Measurements from ENCODE around the gene CCDC7. TPM values are rescaled to one million over a fixed set of nuclear protein-coding genes. Genes with fewer than 3 reads are reported as not detected.
"Not testable (repeated sequence)": the region's sequence is repeated elsewhere in the genome, so short reads cannot be mapped to it uniquely, and the experiment has no call there.

Gene CCDC7
- total and polyA plus RNA-seq, 2 donors, result 2.7 to 31.0 TPM

GRCh38 chr10:32687546-32687945 is 241.6 kb downstream of the CCDC7 start:
- Histone ChIP-seq H3K9me3 (ENCODE audit: control insufficient read depth in 2 of 2, insufficient read depth in 1 of 2, low read length in 1 of 2) (peaks cover 0 to 9% of the 10 kb centered on the region in 2 donors), H3K4me1 (ENCODE audit: control insufficient read depth in 2 of 2, insufficient read depth in 2 of 2, low read length in 2 of 2) (no peaks in the 10 kb centered on the region), H3K27me3 (ENCODE audit: control insufficient read depth in 2 of 2, insufficient read depth in 1 of 2, low read length in 1 of 2) (no peaks in the 10 kb centered on the region), H3K4me3 (ENCODE audit: low read length in 2 of 2) (no peak overlapping the region), H3K36me3 (ENCODE audit: control insufficient read depth in 2 of 2, insufficient read depth in 2 of 2, low read length in 1 of 2) (no peaks in the 10 kb centered on the region), H3K27ac (ENCODE audit: low read depth in 1 of 2, low read length in 1 of 2) (no peak overlapping the region)
- 88% methylated on average over 2 of the region's 2 CpGs for WGBS
- no peak for DNase-seq (ENCODE audit: low read depth in 6 of 9, low spot score in 9 of 9)

- Histone ChIP-seq H3K36me3 (ENCODE audit: control insufficient read depth in 2 of 2, insufficient read depth in 2 of 2, low read length in 1 of 2) (no peaks in the 10 kb centered on the region), H3K9me3 (ENCODE audit: control insufficient read depth in 2 of 2, insufficient read depth in 1 of 2, low read length in 1 of 2) (peaks cover under 1 to 2% of the 10 kb centered on the region in 2 donors), H3K4me1 (ENCODE audit: control insufficient read depth in 2 of 2, insufficient read depth in 2 of 2, low read length in 2 of 2) (no peaks in the 10 kb centered on the region), H3K4me3 (ENCODE audit: low read length in 2 of 2) (no peak overlapping the region), H3K27me3 (ENCODE audit: control insufficient read depth in 2 of 2, insufficient read depth in 1 of 2, low read length in 1 of 2) (no peaks in the 10 kb centered on the region), H3K27ac (ENCODE audit: low read depth in 1 of 2, low read length in 1 of 2) (no peak overlapping the region)
- WGBS, result 96% methylated on average over 1 of the region's 1 CpG
- DNase-seq (ENCODE audit: low read depth in 6 of 9, low spot score in 9 of 9), result no peak
Measured at GRCh38 chr10:32692174-32692573, 246.2 kb downstream of the CCDC7 start.

- 95% methylated on average over 4 of the region's 4 CpGs for WGBS
- H3K4me1 ChIP-seq (ENCODE audit: control insufficient read depth in 2 of 2, insufficient read depth in 2 of 2, low read length in 2 of 2), result no peaks in the 10 kb centered on the region
- H3K36me3 ChIP-seq (ENCODE audit: control insufficient read depth in 2 of 2, insufficient read depth in 2 of 2, low read length in 1 of 2), result no peaks in the 10 kb centered on the region
- H3K9me3 ChIP-seq (ENCODE audit: control insufficient read depth in 2 of 2, insufficient read depth in 1 of 2, low read length in 1 of 2), result peaks cover 2 to 6% of the 10 kb centered on the region in 2 donors
- no peak overlapping the region for H3K4me3 ChIP-seq (ENCODE audit: low read length in 2 of 2)
- no peak overlapping the region for H3K27ac ChIP-seq (ENCODE audit: low read depth in 1 of 2, low read length in 1 of 2)
- H3K27me3 ChIP-seq (ENCODE audit: control insufficient read depth in 2 of 2, insufficient read depth in 1 of 2, low read length in 1 of 2), result no peaks in the 10 kb centered on the region
- no peak for DNase-seq (ENCODE audit: low read depth in 6 of 9, low spot score in 9 of 9)
Measured at GRCh38 chr10:32693441-32693979, 247.6 kb downstream of the CCDC7 start.

GRCh38 chr10:32699683-32700082 is 253.7 kb downstream of the CCDC7 start:
- H3K27me3 ChIP-seq (ENCODE audit: control insufficient read depth in 2 of 2, insufficient read depth in 1 of 2, low read length in 1 of 2); H3K9me3 ChIP-seq (ENCODE audit: control insufficient read depth in 2 of 2, insufficient read depth in 1 of 2, low read length in 1 of 2); H3K4me1 ChIP-seq (ENCODE audit: control insufficient read depth in 2 of 2, insufficient read depth in 2 of 2, low read length in 2 of 2); DNase-seq (ENCODE audit: low read depth in 6 of 9, low spot score in 9 of 9); H3K36me3 ChIP-seq (ENCODE audit: control insufficient read depth in 2 of 2, insufficient read depth in 2 of 2, low read length in 1 of 2); H3K27ac ChIP-seq (ENCODE audit: low read depth in 1 of 2, low read length in 1 of 2); H3K4me3 ChIP-seq (ENCODE audit: low read length in 2 of 2): not testable (repeated sequence)
- WGBS, result 79% methylated on average over 2 of the region's 2 CpGs

- no peak for DNase-seq (ENCODE audit: low read depth in 6 of 9, low spot score in 9 of 9)
- Histone ChIP-seq H3K4me1 (ENCODE audit: control insufficient read depth in 2 of 2, insufficient read depth in 2 of 2, low read length in 2 of 2) (no peaks in the 10 kb centered on the region), H3K36me3 (ENCODE audit: control insufficient read depth in 2 of 2, insufficient read depth in 2 of 2, low read length in 1 of 2) (no peaks in the 10 kb centered on the region), H3K9me3 (ENCODE audit: control insufficient read depth in 2 of 2, insufficient read depth in 1 of 2, low read length in 1 of 2) (no peaks in the 10 kb centered on the region), H3K27ac (ENCODE audit: low read depth in 1 of 2, low read length in 1 of 2) (no peak overlapping the region), H3K27me3 (ENCODE audit: control insufficient read depth in 2 of 2, insufficient read depth in 1 of 2, low read length in 1 of 2) (no peaks in the 10 kb centered on the region), H3K4me3 (ENCODE audit: low read length in 2 of 2) (no peak overlapping the region)
- 88% methylated on average over 1 of the region's 1 CpG for WGBS
Measured at GRCh38 chr10:32713560-32713959, 267.6 kb downstream of the CCDC7 start.

GRCh38 chr10:32731527-32731926 is 285.6 kb downstream of the CCDC7 start:
- no peaks in the 10 kb centered on the region for H3K36me3 ChIP-seq (ENCODE audit: control insufficient read depth in 2 of 2, insufficient read depth in 2 of 2, low read length in 1 of 2)
- no peaks in the 10 kb centered on the region for H3K9me3 ChIP-seq (ENCODE audit: control insufficient read depth in 2 of 2, insufficient read depth in 1 of 2, low read length in 1 of 2)
- DNase-seq (ENCODE audit: low read depth in 6 of 9, low spot score in 9 of 9), result no peak
- no peak overlapping the region for H3K4me3 ChIP-seq (ENCODE audit: low read length in 2 of 2)
- H3K27me3 ChIP-seq (ENCODE audit: control insufficient read depth in 2 of 2, insufficient read depth in 1 of 2, low read length in 1 of 2), result no peaks in the 10 kb centered on the region
- 99% methylated on average over 9 of the region's 9 CpGs for WGBS
- no peaks in the 10 kb centered on the region for H3K4me1 ChIP-seq (ENCODE audit: control insufficient read depth in 2 of 2, insufficient read depth in 2 of 2, low read length in 2 of 2)
- no peak overlapping the region for H3K27ac ChIP-seq (ENCODE audit: low read depth in 1 of 2, low read length in 1 of 2)

GRCh38 chr10:32738958-32739357 is 293.0 kb downstream of the CCDC7 start:
- H3K4me1 ChIP-seq (ENCODE audit: control insufficient read depth in 2 of 2, insufficient read depth in 2 of 2, low read length in 2 of 2), result no peaks in the 10 kb centered on the region
- no peak overlapping the region for H3K27ac ChIP-seq (ENCODE audit: low read depth in 1 of 2, low read length in 1 of 2)
- WGBS, result 97% methylated on average over 3 of the region's 3 CpGs
- no peak overlapping the region for H3K4me3 ChIP-seq (ENCODE audit: low read length in 2 of 2)
- H3K27me3 ChIP-seq (ENCODE audit: control insufficient read depth in 2 of 2, insufficient read depth in 1 of 2, low read length in 1 of 2), result no peaks in the 10 kb centered on the region
- DNase-seq (ENCODE audit: low read depth in 6 of 9, low spot score in 9 of 9), result no peak
- H3K9me3 ChIP-seq (ENCODE audit: control insufficient read depth in 2 of 2, insufficient read depth in 1 of 2, low read length in 1 of 2), result no peaks in the 10 kb centered on the region
- no peaks in the 10 kb centered on the region for H3K36me3 ChIP-seq (ENCODE audit: control insufficient read depth in 2 of 2, insufficient read depth in 2 of 2, low read length in 1 of 2)

- Histone ChIP-seq H3K27ac (ENCODE audit: low read depth in 1 of 2, low read length in 1 of 2) (no peak overlapping the region), H3K4me3 (ENCODE audit: low read length in 2 of 2) (no peak overlapping the region), H3K9me3 (ENCODE audit: control insufficient read depth in 2 of 2, insufficient read depth in 1 of 2, low read length in 1 of 2) (peaks cover 0 to 3% of the 10 kb centered on the region in 2 donors), H3K36me3 (ENCODE audit: control insufficient read depth in 2 of 2, insufficient read depth in 2 of 2, low read length in 1 of 2) (peaks cover 0 to 7% of the 10 kb centered on the region in 2 donors), H3K4me1 (ENCODE audit: control insufficient read depth in 2 of 2, insufficient read depth in 2 of 2, low read length in 2 of 2) (peaks cover 0 to 2% of the 10 kb centered on the region in 2 donors), H3K27me3 (ENCODE audit: control insufficient read depth in 2 of 2, insufficient read depth in 1 of 2, low read length in 1 of 2) (no peaks in the 10 kb centered on the region)
- no peak for DNase-seq (ENCODE audit: low read depth in 6 of 9, low spot score in 9 of 9)
- WGBS, result 94% methylated on average over 1 of the region's 1 CpG
Measured at GRCh38 chr10:32744321-32744720, 298.4 kb downstream of the CCDC7 start.

GRCh38 chr10:32746869-32747268 is 300.9 kb downstream of the CCDC7 start:
- Histone ChIP-seq H3K27me3 (ENCODE audit: control insufficient read depth in 2 of 2, insufficient read depth in 1 of 2, low read length in 1 of 2) (no peaks in the 10 kb centered on the region), H3K4me1 (ENCODE audit: control insufficient read depth in 2 of 2, insufficient read depth in 2 of 2, low read length in 2 of 2) (peaks cover 0 to 2% of the 10 kb centered on the region in 2 donors), H3K4me3 (ENCODE audit: low read length in 2 of 2) (no peak overlapping the region), H3K9me3 (ENCODE audit: control insufficient read depth in 2 of 2, insufficient read depth in 1 of 2, low read length in 1 of 2) (peaks cover 0 to 3% of the 10 kb centered on the region in 2 donors), H3K27ac (ENCODE audit: low read depth in 1 of 2, low read length in 1 of 2) (no peak overlapping the region), H3K36me3 (ENCODE audit: control insufficient read depth in 2 of 2, insufficient read depth in 2 of 2, low read length in 1 of 2) (peaks cover 0 to 7% of the 10 kb centered on the region in 2 donors)
- WGBS, result 72% methylated on average over 3 of the region's 3 CpGs
- peak in 1 of 9 donors; percentile 1 for DNase-seq (ENCODE audit: low read depth in 6 of 9, low spot score in 9 of 9)
